Measurements from ENCODE around the gene SYNE1.
"Not testable (repeated sequence)": the region's sequence is repeated elsewhere in the genome, so short reads cannot be mapped to it uniquely, and the experiment has no call there.

SYNE1 gene

GRCh38 chr6:152508477-152508876, 128.7 kb downstream of the SYNE1 start:
- no peak overlapping the region for H3K9ac ChIP-seq (ENCODE audit: low read length)
- no peaks in the 10 kb centered on the region for H3K27me3 ChIP-seq (ENCODE audit: insufficient read depth, low read length, poor library complexity)
- no peaks in the 10 kb centered on the region for H3K36me3 ChIP-seq (ENCODE audit: control insufficient read depth, insufficient read depth, low read length)
- no peak for DNase-seq
- H2BK5ac ChIP-seq (ENCODE audit: low read length) = no peak overlapping the region
- no peaks in the 10 kb centered on the region for H3K79me1 ChIP-seq (ENCODE audit: low read length)
- H3K27ac ChIP-seq (ENCODE audit: low read depth, low read length) = no peak overlapping the region
- H3K56ac ChIP-seq (ENCODE audit: low read length) = no peak overlapping the region
- no peak overlapping the region for H2AK5ac ChIP-seq (ENCODE audit: low read length)
- no peak overlapping the region for H3K23ac ChIP-seq (ENCODE audit: low read length)
- H3K4me2 ChIP-seq (ENCODE audit: low read length) = no peak overlapping the region
- H3K4me3 ChIP-seq (ENCODE audit: low read length) = no peak overlapping the region
- no peak overlapping the region for H4K5ac ChIP-seq (ENCODE audit: low read length)
- no peak overlapping the region for H2BK120ac ChIP-seq (ENCODE audit: low read depth, low read length)
- no peaks in the 10 kb centered on the region for H3K79me2 ChIP-seq (ENCODE audit: control insufficient read depth, insufficient read depth, low read length)
- no peaks in the 10 kb centered on the region for H3K4me1 ChIP-seq (ENCODE audit: control insufficient read depth, low read depth, low read length)
- no CpG with 5 or more reads among the region's 2 CpGs for WGBS (ENCODE audit: extremely low coverage, insufficient coverage, low lambda C conversion rate)
- no peak overlapping the region for H4K8ac ChIP-seq (ENCODE audit: low read depth, low read length)
- no peak overlapping the region for H3K18ac ChIP-seq (ENCODE audit: low read length)
- H2BK15ac ChIP-seq (replicated peaks; ENCODE audit: low read depth) = no peak overlapping the region
- no peak overlapping the region for H3K4ac ChIP-seq (ENCODE audit: low read depth, low read length)

- Histone ChIP-seq H3K23ac (ENCODE audit: low read length) (no peak overlapping the region), H2AK5ac (ENCODE audit: low read length) (no peak overlapping the region), H3K4me3 (ENCODE audit: low read length) (no peak overlapping the region), H3K27me3 (ENCODE audit: insufficient read depth, low read length, poor library complexity) (no peaks in the 10 kb centered on the region), H3K79me1 (ENCODE audit: low read length) (no peaks in the 10 kb centered on the region), H2BK5ac (ENCODE audit: low read length) (no peak overlapping the region), H3K4ac (ENCODE audit: low read depth, low read length) (no peak overlapping the region), H3K18ac (ENCODE audit: low read length) (no peak overlapping the region), H2BK120ac (ENCODE audit: low read depth, low read length) (no peak overlapping the region), H4K8ac (ENCODE audit: low read depth, low read length) (no peak overlapping the region), H3K9ac (ENCODE audit: low read length) (no peak overlapping the region), H3K56ac (ENCODE audit: low read length) (no peak overlapping the region), H3K36me3 (ENCODE audit: control insufficient read depth, insufficient read depth, low read length) (no peaks in the 10 kb centered on the region), H3K27ac (ENCODE audit: low read depth, low read length) (no peak overlapping the region), H4K5ac (ENCODE audit: low read length) (no peak overlapping the region), H3K4me2 (ENCODE audit: low read length) (no peak overlapping the region), H3K79me2 (ENCODE audit: control insufficient read depth, insufficient read depth, low read length) (no peaks in the 10 kb centered on the region), H3K4me1 (ENCODE audit: control insufficient read depth, low read depth, low read length) (no peaks in the 10 kb centered on the region), H2BK15ac (replicated peaks; ENCODE audit: low read depth) (no peak overlapping the region)
- WGBS (ENCODE audit: extremely low coverage, insufficient coverage, low lambda C conversion rate) = no CpG with 5 or more reads among the region's 3 CpGs
- no peak for DNase-seq
These were observed 133.6 kb downstream of the SYNE1 start for GRCh38 chr6:152503546-152503945.

GRCh38 chr6:152502421-152503188, 134.6 kb downstream of the SYNE1 start:
- Histone ChIP-seq H3K79me2 (ENCODE audit: control insufficient read depth, insufficient read depth, low read length) (no peaks in the 10 kb centered on the region), H3K27me3 (ENCODE audit: insufficient read depth, low read length, poor library complexity) (no peaks in the 10 kb centered on the region), H3K4ac (ENCODE audit: low read depth, low read length) (no peak overlapping the region), H2BK5ac (ENCODE audit: low read length) (no peak overlapping the region), H3K18ac (ENCODE audit: low read length) (no peak overlapping the region), H4K8ac (ENCODE audit: low read depth, low read length) (no peak overlapping the region), H3K79me1 (ENCODE audit: low read length) (no peaks in the 10 kb centered on the region), H4K5ac (ENCODE audit: low read length) (no peak overlapping the region), H2BK15ac (replicated peaks; ENCODE audit: low read depth) (no peak overlapping the region), H3K9ac (ENCODE audit: low read length) (no peak overlapping the region), H3K4me2 (ENCODE audit: low read length) (no peak overlapping the region), H3K23ac (ENCODE audit: low read length) (no peak overlapping the region), H3K4me3 (ENCODE audit: low read length) (no peak overlapping the region), H2BK120ac (ENCODE audit: low read depth, low read length) (no peak overlapping the region), H2AK5ac (ENCODE audit: low read length) (no peak overlapping the region), H3K4me1 (ENCODE audit: control insufficient read depth, low read depth, low read length) (no peaks in the 10 kb centered on the region), H3K56ac (ENCODE audit: low read length) (no peak overlapping the region), H3K36me3 (ENCODE audit: control insufficient read depth, insufficient read depth, low read length) (no peaks in the 10 kb centered on the region), H3K27ac (ENCODE audit: low read depth, low read length) (no peak overlapping the region)
- no peak for DNase-seq
- WGBS (ENCODE audit: extremely low coverage, insufficient coverage, low lambda C conversion rate) = no CpG with 5 or more reads among the region's 6 CpGs

- no peaks in the 10 kb centered on the region for H3K79me1 ChIP-seq (ENCODE audit: low read length)
- WGBS (ENCODE audit: extremely low coverage, insufficient coverage, low lambda C conversion rate) = no CpG with 5 or more reads among the region's 2 CpGs
- no peak overlapping the region for H2AK5ac ChIP-seq (ENCODE audit: low read length)
- H4K5ac ChIP-seq (ENCODE audit: low read length) = no peak overlapping the region
- H3K79me2 ChIP-seq (ENCODE audit: control insufficient read depth, insufficient read depth, low read length) = no peaks in the 10 kb centered on the region
- H3K23ac ChIP-seq (ENCODE audit: low read length) = no peak overlapping the region
- H3K18ac ChIP-seq (ENCODE audit: low read length) = no peak overlapping the region
- no peak overlapping the region for H3K27ac ChIP-seq (ENCODE audit: low read depth, low read length)
- no peak overlapping the region for H3K4ac ChIP-seq (ENCODE audit: low read depth, low read length)
- H3K4me2 ChIP-seq (ENCODE audit: low read length) = no peak overlapping the region
- H3K56ac ChIP-seq (ENCODE audit: low read length) = no peak overlapping the region
- no peaks in the 10 kb centered on the region for H3K4me1 ChIP-seq (ENCODE audit: control insufficient read depth, low read depth, low read length)
- H3K27me3 ChIP-seq (ENCODE audit: insufficient read depth, low read length, poor library complexity) = no peaks in the 10 kb centered on the region
- no peaks in the 10 kb centered on the region for H3K36me3 ChIP-seq (ENCODE audit: control insufficient read depth, insufficient read depth, low read length)
- no peak overlapping the region for H3K4me3 ChIP-seq (ENCODE audit: low read length)
- no peak overlapping the region for H4K8ac ChIP-seq (ENCODE audit: low read depth, low read length)
- H2BK5ac ChIP-seq (ENCODE audit: low read length) = no peak overlapping the region
- no peak overlapping the region for H3K9ac ChIP-seq (ENCODE audit: low read length)
- H2BK15ac ChIP-seq (replicated peaks; ENCODE audit: low read depth) = no peak overlapping the region
- DNase-seq = no peak
- no peak overlapping the region for H2BK120ac ChIP-seq (ENCODE audit: low read depth, low read length)
These were observed 137.2 kb downstream of the SYNE1 start for GRCh38 chr6:152499931-152500330.

GRCh38 chr6:152496731-152497130, 140.4 kb downstream of the SYNE1 start:
- Histone ChIP-seq H3K79me2 (ENCODE audit: control insufficient read depth, insufficient read depth, low read length) (no peaks in the 10 kb centered on the region), H3K79me1 (ENCODE audit: low read length) (no peaks in the 10 kb centered on the region), H3K27ac (ENCODE audit: low read depth, low read length) (no peak overlapping the region), H3K56ac (ENCODE audit: low read length) (no peak overlapping the region), H3K36me3 (ENCODE audit: control insufficient read depth, insufficient read depth, low read length) (no peaks in the 10 kb centered on the region), H2BK5ac (ENCODE audit: low read length) (no peak overlapping the region), H3K4me3 (ENCODE audit: low read length) (no peak overlapping the region), H2BK15ac (replicated peaks; ENCODE audit: low read depth) (no peak overlapping the region), H3K4ac (ENCODE audit: low read depth, low read length) (no peak overlapping the region), H2BK120ac (ENCODE audit: low read depth, low read length) (no peak overlapping the region), H4K8ac (ENCODE audit: low read depth, low read length) (no peak overlapping the region), H3K9ac (ENCODE audit: low read length) (no peak overlapping the region), H3K4me1 (ENCODE audit: control insufficient read depth, low read depth, low read length) (no peaks in the 10 kb centered on the region), H3K18ac (ENCODE audit: low read length) (no peak overlapping the region), H3K27me3 (ENCODE audit: insufficient read depth, low read length, poor library complexity) (no peaks in the 10 kb centered on the region), H2AK5ac (ENCODE audit: low read length) (no peak overlapping the region), H4K5ac (ENCODE audit: low read length) (no peak overlapping the region), H3K4me2 (ENCODE audit: low read length) (no peak overlapping the region), H3K23ac (ENCODE audit: low read length) (no peak overlapping the region)
- WGBS (ENCODE audit: extremely low coverage, insufficient coverage, low lambda C conversion rate) = no CpG with 5 or more reads among the region's 5 CpGs
- peak; percentile 60 for DNase-seq

GRCh38 chr6:152495456-152495855, 141.7 kb downstream of the SYNE1 start:
- not testable (repeated sequence) for H2BK120ac ChIP-seq (ENCODE audit: low read depth, low read length); H3K79me1 ChIP-seq (ENCODE audit: low read length); H4K5ac ChIP-seq (ENCODE audit: low read length); H3K27me3 ChIP-seq (ENCODE audit: insufficient read depth, low read length, poor library complexity); H3K27ac ChIP-seq (ENCODE audit: low read depth, low read length); H3K4me1 ChIP-seq (ENCODE audit: control insufficient read depth, low read depth, low read length); DNase-seq; H3K4ac ChIP-seq (ENCODE audit: low read depth, low read length); H3K9ac ChIP-seq (ENCODE audit: low read length); H2BK15ac ChIP-seq (replicated peaks; ENCODE audit: low read depth); H3K4me2 ChIP-seq (ENCODE audit: low read length); H3K4me3 ChIP-seq (ENCODE audit: low read length); H3K23ac ChIP-seq (ENCODE audit: low read length); H3K79me2 ChIP-seq (ENCODE audit: control insufficient read depth, insufficient read depth, low read length); H2BK5ac ChIP-seq (ENCODE audit: low read length); H3K36me3 ChIP-seq (ENCODE audit: control insufficient read depth, insufficient read depth, low read length); H2AK5ac ChIP-seq (ENCODE audit: low read length); H4K8ac ChIP-seq (ENCODE audit: low read depth, low read length); H3K18ac ChIP-seq (ENCODE audit: low read length); H3K56ac ChIP-seq (ENCODE audit: low read length)
- WGBS (ENCODE audit: extremely low coverage, insufficient coverage, low lambda C conversion rate) = no CpG with 5 or more reads among the region's 6 CpGs
